Testis (tissue), 3 donors: ENCODE measurements around the gene ZNF823. TPM values are rescaled to one million over a fixed set of nuclear protein-coding genes. Genes with fewer than 3 reads are reported as not detected.

Experiments
- DNase-seq: peaks from one replicate; pipeline ENCODE4 v3.0.0-alpha.2; 2019
- H3K27ac ChIP-seq, 2 donors: fragments of 200-600 bp; sonication (generic); one replicate each; pipeline ENCODE4 v1.5.1; 2019
- H3K27me3 ChIP-seq: fragments of 200-600 bp; sonication (generic); one replicate; pipeline ENCODE4 v1.5.1; 2019
- H3K36me3 ChIP-seq: fragments of 200-600 bp; sonication (generic); one replicate; pipeline ENCODE4 v1.5.1; 2017; ENCODE audit warnings: low read depth; ENCODE audit errors: missing control alignments
- H3K4me1 ChIP-seq: fragments of 200-600 bp; sonication (generic); one replicate; pipeline ENCODE4 v1.5.1; 2019
- H3K4me3 ChIP-seq, 2 donors: fragments of 200-600 bp; sonication (generic); one replicate each; pipeline ENCODE4 v1.5.1; 2017 to 2019
- H3K9me3 ChIP-seq: fragments of 200-600 bp; sonication (generic); one replicate; pipeline ENCODE4 v1.5.1; 2017
- POLR2A ChIP-seq: fragments of 450-650 bp; IDR thresholded peaks from one replicate; pipeline ENCODE4 v1.6.1; 2017; ENCODE audit warnings: antibody characterized with exemption, mild to moderate bottlenecking, moderate library complexity
- WGBS, 2 donors: methylation state at CpG; one replicate each; pipeline ENCODE4 v1.1.5; 2018; 5-methylcytosine and 5-hydroxymethylcytosine counted together
- intact Hi-C: fragments of 100-400 bp; cut with DNase I; formaldehyde crosslinking; loops from one replicate; pipeline ENCODE4 v1.15.1; 2023; ENCODE audit warnings: low total_unique reads
- polyA plus RNA-seq: library from polyadenylated mRNA; stranded (reverse); fragments of 350-450 nt; fragmentation: Illumina TruSeq; extraction: RNeasy Lipid Tissue Mini Kit (QIAGEN cat#74804); gene quantifications from one replicate; pipeline ENCODE4 v1.2.3, GENCODE V29; 2014; ENCODE audit warnings: low read depth, low replicate concordance; ENCODE audit not compliant: insufficient read depth
- total RNA-seq, 2 donors: library from RNA; depleted of rRNA; stranded (reverse); fragments of >200 nt; gene quantifications; one replicate each; pipeline ENCODE4 v1.2.3, GENCODE V29; 2016
- TF ChIP-seq, protein P1 (sequence below), 3 experiments: fragments of 450-650 bp in 2 of 3; fragments of 200-600 bp in 1 of 3; sonication (generic) in 1 of 3; IDR thresholded peaks; one replicate each; pipeline ENCODE4 v1.5.1; 2016 to 2019; ENCODE audit warnings: antibody characterized with exemption in 3 of 3, mild to moderate bottlenecking in 2 of 3, moderate library complexity in 1 of 3

ZNF823 gene
- total and polyA plus RNA-seq, 3 donors from 2014 or later, result 1.6 to 5.2 (median 2.1) TPM

DNA sequence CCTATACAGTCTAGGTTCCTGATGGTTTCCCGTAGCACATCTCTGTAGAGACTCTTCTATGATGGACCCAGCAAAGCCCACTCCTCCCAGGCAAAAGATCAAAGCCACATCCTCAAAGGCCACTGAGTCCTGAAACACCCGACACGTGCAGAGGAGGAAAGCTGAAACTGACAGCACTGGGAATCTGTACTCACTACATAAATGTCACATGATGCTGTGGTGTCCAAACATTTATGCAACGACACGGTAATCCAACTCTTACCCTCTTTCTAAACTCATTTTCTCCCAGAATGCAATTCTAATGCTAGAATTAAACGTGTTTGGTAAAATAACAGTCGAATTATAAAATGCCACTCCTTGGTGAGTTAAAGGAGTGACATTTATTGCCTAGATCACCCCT, 21.1 kb upstream of the ZNF823 start:
- Histone ChIP-seq H3K4me3 (no peak overlapping the region), H3K9me3 (no peaks in the 10 kb centered on the region), H3K27ac (no peak overlapping the region), H3K36me3 (no peaks in the 10 kb centered on the region), H3K27me3 (no peaks in the 10 kb centered on the region), H3K4me1 (no peaks in the 10 kb centered on the region)
- DNase-seq, result no peak
- intact Hi-C loops, result no loop called here
- no peak for TF ChIP-seq POLR2A
- TF ChIP-seq, protein P1, sequence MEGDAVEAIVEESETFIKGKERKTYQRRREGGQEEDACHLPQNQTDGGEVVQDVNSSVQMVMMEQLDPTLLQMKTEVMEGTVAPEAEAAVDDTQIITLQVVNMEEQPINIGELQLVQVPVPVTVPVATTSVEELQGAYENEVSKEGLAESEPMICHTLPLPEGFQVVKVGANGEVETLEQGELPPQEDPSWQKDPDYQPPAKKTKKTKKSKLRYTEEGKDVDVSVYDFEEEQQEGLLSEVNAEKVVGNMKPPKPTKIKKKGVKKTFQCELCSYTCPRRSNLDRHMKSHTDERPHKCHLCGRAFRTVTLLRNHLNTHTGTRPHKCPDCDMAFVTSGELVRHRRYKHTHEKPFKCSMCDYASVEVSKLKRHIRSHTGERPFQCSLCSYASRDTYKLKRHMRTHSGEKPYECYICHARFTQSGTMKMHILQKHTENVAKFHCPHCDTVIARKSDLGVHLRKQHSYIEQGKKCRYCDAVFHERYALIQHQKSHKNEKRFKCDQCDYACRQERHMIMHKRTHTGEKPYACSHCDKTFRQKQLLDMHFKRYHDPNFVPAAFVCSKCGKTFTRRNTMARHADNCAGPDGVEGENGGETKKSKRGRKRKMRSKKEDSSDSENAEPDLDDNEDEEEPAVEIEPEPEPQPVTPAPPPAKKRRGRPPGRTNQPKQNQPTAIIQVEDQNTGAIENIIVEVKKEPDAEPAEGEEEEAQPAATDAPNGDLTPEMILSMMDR (IDR thresholded peaks at IDR 0.05), result no peak
- WGBS, 2 donors, result 83 to 86% methylated on average over 7 of the region's 7 CpGs

DNA sequence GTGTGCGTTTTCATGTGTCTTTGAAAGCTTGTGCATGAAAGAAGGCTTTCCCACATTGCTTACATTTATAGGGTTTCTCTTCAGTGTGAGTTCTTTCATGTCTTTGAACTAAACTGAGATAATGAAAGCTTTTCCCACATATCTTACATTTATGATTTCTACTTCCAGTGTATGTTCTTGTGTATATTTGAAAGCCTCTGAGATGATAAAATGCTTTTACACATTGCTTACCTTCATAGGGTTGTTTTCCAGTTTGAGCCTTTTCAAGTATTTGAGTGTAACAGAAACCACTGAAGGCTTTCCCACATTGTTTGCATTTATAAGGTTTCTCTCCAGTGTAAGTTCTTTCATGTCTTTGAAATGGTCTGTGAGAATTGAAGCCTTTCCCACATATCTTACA, 18.2 kb upstream of the ZNF823 start:
- no peak for TF ChIP-seq POLR2A
- TF ChIP-seq, protein P1 (IDR thresholded peaks at IDR 0.05), result no peak
- 80 to 88% methylated on average over 1 of the region's 1 CpG for WGBS, 2 donors
- intact Hi-C loops, result no loop called here
- DNase-seq, result no peak
- no peaks in the 10 kb centered on the region for H3K27me3 ChIP-seq
- no peaks in the 10 kb centered on the region for H3K36me3 ChIP-seq
- H3K4me1 ChIP-seq, result no peaks in the 10 kb centered on the region
- H3K9me3 ChIP-seq, result no peaks in the 10 kb centered on the region
- H3K27ac ChIP-seq, result no peak overlapping the region
- H3K4me3 ChIP-seq, result no peak overlapping the region

DNA sequence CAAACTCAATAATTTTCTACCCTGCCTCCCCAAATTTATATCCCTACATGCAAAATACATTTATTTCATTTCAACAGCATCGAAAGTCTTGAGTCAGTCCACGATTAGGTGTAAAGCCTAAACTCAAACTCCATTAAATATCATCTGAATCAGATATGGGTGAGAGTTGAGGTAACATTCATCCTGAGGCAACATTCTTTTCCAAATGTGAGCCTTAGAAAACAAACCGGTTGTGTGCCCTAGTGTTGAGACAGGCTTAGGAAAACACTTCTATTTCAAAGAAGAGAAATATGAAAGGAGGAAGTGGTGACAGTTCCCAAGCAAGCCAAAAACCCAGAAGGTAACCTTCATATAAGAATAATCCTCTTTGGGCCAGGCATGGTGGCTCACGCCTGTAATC, 15.9 kb upstream of the ZNF823 start:
- no peak for TF ChIP-seq POLR2A
- TF ChIP-seq, protein P1 (IDR thresholded peaks at IDR 0.05), result no peak
- H3K4me3 ChIP-seq, result no peak overlapping the region
- intact Hi-C loops, result no loop called here
- H3K27ac ChIP-seq, result no peak overlapping the region
- no peaks in the 10 kb centered on the region for H3K9me3 ChIP-seq
- no peaks in the 10 kb centered on the region for H3K4me1 ChIP-seq
- DNase-seq, result no peak
- no peaks in the 10 kb centered on the region for H3K27me3 ChIP-seq
- WGBS, 2 donors, result 79 to 80% methylated on average over 4 of the region's 4 CpGs
- no peaks in the 10 kb centered on the region for H3K36me3 ChIP-seq

DNA sequence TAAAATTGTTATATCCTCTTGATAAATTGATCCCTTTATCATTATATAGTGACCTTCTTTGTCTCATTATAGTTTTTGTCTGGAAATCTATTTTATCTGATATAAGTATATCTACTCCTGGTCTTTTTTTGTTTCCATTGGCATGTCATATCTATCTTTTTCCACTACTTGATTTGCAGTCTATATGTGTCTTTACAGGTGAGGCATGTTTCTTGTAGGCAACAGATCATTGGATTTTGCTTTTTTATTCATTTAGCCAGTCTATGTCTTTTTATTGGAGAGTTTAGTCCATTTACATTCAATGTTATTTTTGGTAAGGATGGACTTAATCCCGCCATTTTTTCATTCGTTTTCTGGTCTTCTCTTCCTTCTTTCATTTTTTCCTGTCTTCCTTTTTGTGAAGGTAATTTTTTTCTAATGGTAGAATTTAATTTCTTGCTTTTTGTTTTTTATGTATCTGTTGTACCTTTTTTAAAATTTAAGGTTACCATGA, 13.5 kb upstream of the ZNF823 start:
- Histone ChIP-seq H3K4me1 (no peaks in the 10 kb centered on the region), H3K27ac (no peak overlapping the region), H3K27me3 (no peaks in the 10 kb centered on the region), H3K36me3 (no peaks in the 10 kb centered on the region), H3K4me3 (no peak overlapping the region), H3K9me3 (no peaks in the 10 kb centered on the region)
- intact Hi-C loops, result no loop called here
- TF ChIP-seq POLR2A, result no peak
- TF ChIP-seq, protein P1 (IDR thresholded peaks at IDR 0.05), result no peak
- 82 to 87% methylated on average over 2 of the region's 2 CpGs for WGBS, 2 donors
- DNase-seq, result no peak

DNA sequence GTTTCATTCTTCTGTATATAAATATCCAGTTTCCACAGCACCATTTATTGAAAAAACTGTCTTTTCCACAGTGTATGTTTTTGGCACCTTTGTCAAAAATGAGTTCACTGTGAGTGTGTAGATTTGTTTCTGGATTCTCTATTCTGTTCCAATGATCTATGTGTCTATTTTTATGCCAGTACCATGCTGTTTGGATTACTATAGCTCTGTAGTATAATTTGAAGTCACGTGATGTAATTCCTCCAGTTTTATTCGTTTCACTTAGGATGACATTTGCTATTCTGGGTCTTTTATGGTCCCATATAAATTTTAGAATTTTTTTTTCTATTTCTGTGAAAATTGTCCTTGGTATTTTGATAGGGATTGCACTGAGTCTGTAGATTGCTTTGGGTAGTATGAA, 11.0 kb upstream of the ZNF823 start:
- 64 to 66% methylated on average over 2 of the region's 2 CpGs for WGBS, 2 donors
- no peaks in the 10 kb centered on the region for H3K36me3 ChIP-seq
- DNase-seq, result no peak

More for the DNA sequence above, 11.0 kb upstream of the ZNF823 start:
- Histone ChIP-seq H3K27me3 (no peaks in the 10 kb centered on the region), H3K27ac (no peak overlapping the region), H3K9me3 (no peaks in the 10 kb centered on the region), H3K4me3 (no peak overlapping the region), H3K4me1 (no peaks in the 10 kb centered on the region)
- TF ChIP-seq, protein P1 (IDR thresholded peaks at IDR 0.05), result no peak
- no peak for TF ChIP-seq POLR2A
- intact Hi-C loops, result no loop called here
